HUES64 (cell line): ENCODE data around the gene IDNK.

Experiments
- H3K27ac ChIP-seq: 2 replicates; pipeline ENCODE4 v1.7.0; 2013; ENCODE audit warnings: low read depth, low read length, inconsistent platforms
- H3K27me3 ChIP-seq: 2 replicates; pipeline ENCODE4 v1.6.1; 2013; ENCODE audit warnings: mild to moderate bottlenecking, low read length; ENCODE audit not compliant: insufficient read depth
- H3K36me3 ChIP-seq: 2 replicates; pipeline ENCODE4 v1.6.1; 2013; ENCODE audit warnings: mild to moderate bottlenecking, low read length; ENCODE audit not compliant: insufficient read depth
- H3K4me1 ChIP-seq: 2 replicates; pipeline ENCODE4 v1.6.1; 2013; ENCODE audit warnings: mild to moderate bottlenecking, low read length, moderate library complexity; ENCODE audit not compliant: insufficient read depth
- H3K4me3 ChIP-seq: 2 replicates; pipeline ENCODE4 v1.5.1; 2013; ENCODE audit warnings: mild to moderate bottlenecking, low read length, moderate library complexity
- H3K9ac ChIP-seq: 2 replicates; pipeline ENCODE4 v1.6.1; 2013; ENCODE audit warnings: mild to moderate bottlenecking, low read depth, low read length
- H3K9me3 ChIP-seq: 2 replicates; pipeline ENCODE4 v1.6.1; 2013; ENCODE audit warnings: low read depth, low read length; ENCODE audit not compliant: insufficient read depth
- WGBS: fragments of 150-250, 120-280 bp; methylation state at CpG from one replicate; pipeline ENCODE4 v1.1.7; 2013; ENCODE audit warnings: missing lambda C conversion rate; 5-methylcytosine and 5-hydroxymethylcytosine counted together

Gene IDNK

GRCh38 chr9:83656952-83657351, 34.0 kb downstream of the IDNK start:
- Histone ChIP-seq H3K4me3 (no peak overlapping the region), H3K27me3 (no peaks in the 10 kb centered on the region), H3K4me1 (no peaks in the 10 kb centered on the region), H3K36me3 (peaks cover 96% of the 10 kb centered on the region), H3K9me3 (peaks cover 3% of the 10 kb centered on the region; the same call in 1 of the 2 replicates), H3K9ac (no peak overlapping the region), H3K27ac (no peak overlapping the region)
- 96% methylated on average over 6 of the region's 6 CpGs for WGBS

GRCh38 chr9:83662933-83663332, 40.0 kb downstream of the IDNK start:
- WGBS: 99% methylated on average over 2 of the region's 3 CpGs
- H3K9ac ChIP-seq: no peak overlapping the region
- no peaks in the 10 kb centered on the region for H3K9me3 ChIP-seq
- H3K27me3 ChIP-seq: no peaks in the 10 kb centered on the region
- no peaks in the 10 kb centered on the region for H3K4me1 ChIP-seq
- H3K27ac ChIP-seq: no peak overlapping the region
- H3K36me3 ChIP-seq: peaks cover 97% of the 10 kb centered on the region
- H3K4me3 ChIP-seq: no peak overlapping the region

- H3K27ac ChIP-seq: no peak overlapping the region
- H3K9me3 ChIP-seq: no peaks in the 10 kb centered on the region
- no peak overlapping the region for H3K4me3 ChIP-seq
- no peaks in the 10 kb centered on the region for H3K27me3 ChIP-seq
- no peaks in the 10 kb centered on the region for H3K4me1 ChIP-seq
- 95% methylated on average over 5 of the region's 5 CpGs for whole genome bisulfite sequencing
- no peak overlapping the region for H3K9ac ChIP-seq
- H3K36me3 ChIP-seq: peaks cover 94% of the 10 kb centered on the region
Measured at GRCh38 chr9:83665580-83666200, 42.7 kb downstream of the IDNK start.

GRCh38 chr9:83669067-83669466, 46.1 kb downstream of the IDNK start:
- no CpG with 5 or more reads among the region's 1 CpG for WGBS
- Histone ChIP-seq H3K9ac (no peak overlapping the region), H3K4me1 (no peaks in the 10 kb centered on the region), H3K9me3 (no peaks in the 10 kb centered on the region), H3K27me3 (no peaks in the 10 kb centered on the region), H3K4me3 (no peak overlapping the region), H3K36me3 (peaks cover 94% of the 10 kb centered on the region), H3K27ac (no peak overlapping the region)

- WGBS: 98% methylated on average over 5 of the region's 5 CpGs
- H3K36me3 ChIP-seq: peaks cover 94% of the 10 kb centered on the region
- no peak overlapping the region for H3K4me3 ChIP-seq
- no peaks in the 10 kb centered on the region for H3K27me3 ChIP-seq
- H3K27ac ChIP-seq: no peak overlapping the region
- no peaks in the 10 kb centered on the region for H3K9me3 ChIP-seq
- H3K9ac ChIP-seq: no peak overlapping the region
- H3K4me1 ChIP-seq: no peaks in the 10 kb centered on the region
Measured at GRCh38 chr9:83670381-83670780, 47.4 kb downstream of the IDNK start.

GRCh38 chr9:83671451-83671850, 48.5 kb downstream of the IDNK start:
- Histone ChIP-seq H3K9ac (no peak overlapping the region), H3K27ac (no peak overlapping the region), H3K36me3 (peaks cover 94% of the 10 kb centered on the region), H3K9me3 (no peaks in the 10 kb centered on the region), H3K4me1 (no peaks in the 10 kb centered on the region), H3K4me3 (no peak overlapping the region), H3K27me3 (no peaks in the 10 kb centered on the region)
- WGBS: 94% methylated on average over 1 of the region's 1 CpG

GRCh38 chr9:83675466-83675865, 52.5 kb downstream of the IDNK start:
- peaks cover 90% of the 10 kb centered on the region for H3K36me3 ChIP-seq
- no peak overlapping the region for H3K9ac ChIP-seq
- H3K4me1 ChIP-seq: peaks cover 6% of the 10 kb centered on the region
- 86% methylated on average over 1 of the region's 1 CpG for WGBS
- H3K27me3 ChIP-seq: no peaks in the 10 kb centered on the region
- no peak overlapping the region for H3K27ac ChIP-seq
- no peak overlapping the region for H3K4me3 ChIP-seq
- no peaks in the 10 kb centered on the region for H3K9me3 ChIP-seq

GRCh38 chr9:83677596-83677995, 54.7 kb downstream of the IDNK start:
- H3K36me3 ChIP-seq: peaks cover 89% of the 10 kb centered on the region
- H3K9me3 ChIP-seq: no peaks in the 10 kb centered on the region
- no peak overlapping the region for H3K27ac ChIP-seq
- peaks cover 18% of the 10 kb centered on the region for H3K4me1 ChIP-seq
- H3K9ac ChIP-seq: no peak overlapping the region
- no peak overlapping the region for H3K4me3 ChIP-seq
- no peaks in the 10 kb centered on the region for H3K27me3 ChIP-seq
- WGBS: 98% methylated on average over 3 of the region's 3 CpGs

- H3K9me3 ChIP-seq: no peaks in the 10 kb centered on the region
- H3K4me3 ChIP-seq: no peak overlapping the region
- no peak overlapping the region for H3K27ac ChIP-seq
- peaks cover 18% of the 10 kb centered on the region for H3K4me1 ChIP-seq
- H3K9ac ChIP-seq: no peak overlapping the region
- H3K27me3 ChIP-seq: no peaks in the 10 kb centered on the region
- peaks cover 67% of the 10 kb centered on the region for H3K36me3 ChIP-seq
- 100% methylated on average over 1 of the region's 1 CpG for WGBS
Measured at GRCh38 chr9:83680233-83680632, 57.3 kb downstream of the IDNK start.

- H3K36me3 ChIP-seq: peaks cover 55% of the 10 kb centered on the region
- H3K27ac ChIP-seq: no peak overlapping the region
- H3K4me1 ChIP-seq: peaks cover 18% of the 10 kb centered on the region
- H3K9me3 ChIP-seq: no peaks in the 10 kb centered on the region
- H3K4me3 ChIP-seq: no peak overlapping the region
- no peaks in the 10 kb centered on the region for H3K27me3 ChIP-seq
- no peak overlapping the region for H3K9ac ChIP-seq
- 93% methylated on average over 1 of the region's 2 CpGs for WGBS
Measured at GRCh38 chr9:83681490-83681889, 58.5 kb downstream of the IDNK start.

GRCh38 chr9:83688921-83689320, 66.0 kb downstream of the IDNK start:
- Histone ChIP-seq H3K4me3 (no peak overlapping the region), H3K9me3 (no peaks in the 10 kb centered on the region), H3K36me3 (peaks cover 3% of the 10 kb centered on the region; the same call in 1 of the 2 replicates), H3K4me1 (no peaks in the 10 kb centered on the region; the same call in 1 of the 2 replicates), H3K9ac (no peak overlapping the region), H3K27ac (no peak overlapping the region), H3K27me3 (no peaks in the 10 kb centered on the region)
- 95% methylated on average over 3 of the region's 3 CpGs for WGBS

- Histone ChIP-seq H3K4me1 (no peaks in the 10 kb centered on the region; the same call in 1 of the 2 replicates), H3K36me3 (0 out of 2 replicates have a peak, but pooled peaks cover 3% of the 10 kb centered on the region), H3K9ac (no peak overlapping the region), H3K27ac (no peak overlapping the region), H3K9me3 (no peaks in the 10 kb centered on the region), H3K4me3 (no peak overlapping the region), H3K27me3 (no peaks in the 10 kb centered on the region)
- WGBS: 94% methylated on average over 3 of the region's 3 CpGs
Measured at GRCh38 chr9:83691492-83691891, 68.5 kb downstream of the IDNK start.
